Duodenal mucosa (tissue), 2 donors: ENCODE results near the gene TPST1.
"Not testable (repeated sequence)": the region's sequence is repeated elsewhere in the genome, so short reads cannot be mapped to it uniquely, and the experiment has no call there.

Experiments used
- H3K27ac ChIP-seq: one replicate; pipeline ENCODE4 v1.7.0; 2013; ENCODE audit warnings: low read depth, low read length
- H3K27me3 ChIP-seq, 2 donors: one replicate each; pipeline ENCODE4 v1.7.0; 2013; ENCODE audit warnings: low read length in 2 of 2, control low read depth in 1 of 2; ENCODE audit not compliant: insufficient read depth in 2 of 2, control insufficient read depth in 1 of 2
- H3K36me3 ChIP-seq, 2 donors: one replicate each; pipeline ENCODE4 v1.7.0; 2013; ENCODE audit warnings: low read length in 2 of 2, control low read depth in 1 of 2; ENCODE audit not compliant: insufficient read depth in 2 of 2, control insufficient read depth in 1 of 2
- H3K4me1 ChIP-seq, 2 donors: one replicate each; pipeline ENCODE4 v1.7.0; 2013; ENCODE audit warnings: low read length in 2 of 2, control low read depth in 1 of 2; ENCODE audit not compliant: insufficient read depth in 2 of 2, control insufficient read depth in 1 of 2
- H3K4me3 ChIP-seq, 2 donors: one replicate each; pipeline ENCODE4 v1.7.0; 2013; ENCODE audit warnings: low read length in 2 of 2, low read depth in 1 of 2
- H3K9ac ChIP-seq, 2 donors: one replicate each; pipeline ENCODE4 v1.7.0; 2013; ENCODE audit warnings: low read length in 2 of 2, low read depth in 1 of 2
- H3K9me3 ChIP-seq, 2 donors: one replicate each; pipeline ENCODE4 v1.7.0; 2013; ENCODE audit warnings: low read length in 2 of 2, control low read depth in 1 of 2; ENCODE audit not compliant: control insufficient read depth in 1 of 2

Gene TPST1

DNA sequence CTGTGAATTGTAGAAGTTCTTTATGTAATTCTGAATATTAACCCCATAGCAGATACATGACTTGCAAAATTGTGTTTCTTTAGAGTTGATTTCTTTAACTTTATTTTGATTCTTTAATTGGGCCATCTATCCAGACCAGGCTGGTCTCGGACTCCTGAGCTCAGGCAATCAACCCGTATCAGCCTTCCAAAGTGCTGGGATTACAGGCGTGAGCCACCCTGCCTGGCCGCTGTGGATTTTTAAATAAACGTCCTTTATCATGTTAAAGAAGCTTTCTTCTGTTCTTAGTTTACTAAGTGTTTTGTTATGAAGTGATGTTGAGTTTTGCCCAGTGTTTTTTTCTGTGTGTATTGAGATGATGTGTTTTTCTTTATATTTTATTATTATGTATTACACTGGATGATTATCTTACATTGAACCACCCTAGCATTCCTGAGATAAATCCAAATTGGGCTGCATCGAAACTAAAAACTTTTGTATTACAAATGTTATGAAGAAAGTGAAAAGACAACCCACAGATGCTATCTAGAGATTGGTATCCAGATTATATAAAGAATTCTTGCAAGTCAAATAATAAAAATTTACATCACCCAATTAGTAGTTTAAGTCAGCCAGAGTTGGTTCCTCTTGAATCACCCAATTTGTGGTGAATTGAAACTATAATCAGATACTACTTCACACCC is 118.1 kb downstream of the TPST1 start:
- Histone ChIP-seq H3K27ac (no peak overlapping the region), H3K27me3 (no peaks in the 10 kb centered on the region), H3K36me3 (no peaks in the 10 kb centered on the region), H3K4me1 (no peaks in the 10 kb centered on the region), H3K9ac (no peak overlapping the region), H3K4me3 (no peak overlapping the region), H3K9me3 (no peaks in the 10 kb centered on the region)

GRCh38 chr7:66324985-66325384 is 119.9 kb downstream of the TPST1 start:
- not testable (repeated sequence) for H3K27ac ChIP-seq, H3K9ac ChIP-seq, H3K27me3 ChIP-seq, H3K9me3 ChIP-seq, H3K36me3 ChIP-seq, H3K4me1 ChIP-seq, H3K4me3 ChIP-seq

DNA sequence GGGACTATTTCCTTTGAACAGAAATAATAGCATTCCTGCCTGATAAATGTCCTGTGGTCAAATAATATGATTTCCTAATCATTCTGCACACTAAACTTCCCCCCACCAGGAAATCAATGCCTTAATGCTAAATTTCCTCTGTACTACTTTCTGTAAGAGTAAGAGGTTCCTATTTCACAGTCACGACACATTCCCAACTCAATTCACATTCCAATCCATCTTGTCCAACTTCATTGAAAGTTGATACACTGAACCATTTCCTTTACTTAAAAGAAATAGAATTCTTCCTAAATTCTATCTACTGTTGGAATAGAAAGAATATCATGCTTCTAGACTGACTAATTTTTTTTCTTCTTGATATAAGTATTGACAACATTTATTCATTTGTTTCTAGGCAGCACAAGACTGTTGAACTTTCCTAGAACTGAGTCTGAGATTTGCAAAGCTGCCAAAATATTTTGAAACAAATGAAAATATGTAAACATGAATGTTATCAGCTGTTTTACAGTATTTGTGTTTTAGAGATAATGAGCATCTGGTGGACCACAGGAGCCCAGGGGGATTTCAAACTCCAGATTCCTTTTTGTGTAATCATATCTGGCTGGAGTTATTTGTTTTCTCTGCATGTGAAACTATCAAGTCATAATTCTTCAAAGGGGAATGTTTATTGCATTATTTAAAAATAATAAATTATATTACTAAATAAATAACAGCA is 121.5 kb downstream of the TPST1 start:
- Histone ChIP-seq H3K36me3 (no peaks in the 10 kb centered on the region), H3K9me3 (no peaks in the 10 kb centered on the region), H3K4me1 (no peaks in the 10 kb centered on the region), H3K4me3 (no peak overlapping the region), H3K9ac (no peak overlapping the region), H3K27me3 (no peaks in the 10 kb centered on the region), H3K27ac (no peak overlapping the region)

DNA sequence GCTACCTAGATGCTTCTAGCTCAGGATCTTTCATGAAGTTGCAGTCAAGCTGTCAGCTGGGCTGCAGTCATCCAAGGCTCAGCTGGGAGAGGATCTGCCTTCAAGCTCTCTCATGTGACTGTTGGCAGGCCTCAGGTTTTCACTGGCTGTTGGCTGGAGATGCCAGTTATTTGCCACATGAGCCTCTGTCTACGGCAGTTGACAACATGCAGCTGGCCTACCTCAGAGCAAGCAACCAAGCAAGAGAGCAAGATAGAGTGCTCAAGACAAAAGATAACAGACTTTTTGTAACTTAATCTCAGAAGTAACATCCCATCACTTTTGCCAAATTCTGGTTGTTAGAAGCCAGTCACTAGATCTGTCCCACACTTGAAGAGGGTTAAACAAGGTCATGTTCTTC is 125.8 kb downstream of the TPST1 start:
- no peak overlapping the region for H3K27ac ChIP-seq

GRCh38 chr7:66331883-66332282 is 126.7 kb downstream of the TPST1 start:
- no peaks in the 10 kb centered on the region for H3K27me3 ChIP-seq

More for the DNA sequence above, 125.8 kb downstream of the TPST1 start:
- H3K9ac ChIP-seq, result no peak overlapping the region
- H3K4me3 ChIP-seq, result no peak overlapping the region
- H3K36me3 ChIP-seq, result no peaks in the 10 kb centered on the region
- H3K27me3 ChIP-seq, result no peaks in the 10 kb centered on the region
- no peaks in the 10 kb centered on the region for H3K4me1 ChIP-seq
- H3K9me3 ChIP-seq, result peaks cover 0 to 3% of the 10 kb centered on the region in 2 donors

DNA sequence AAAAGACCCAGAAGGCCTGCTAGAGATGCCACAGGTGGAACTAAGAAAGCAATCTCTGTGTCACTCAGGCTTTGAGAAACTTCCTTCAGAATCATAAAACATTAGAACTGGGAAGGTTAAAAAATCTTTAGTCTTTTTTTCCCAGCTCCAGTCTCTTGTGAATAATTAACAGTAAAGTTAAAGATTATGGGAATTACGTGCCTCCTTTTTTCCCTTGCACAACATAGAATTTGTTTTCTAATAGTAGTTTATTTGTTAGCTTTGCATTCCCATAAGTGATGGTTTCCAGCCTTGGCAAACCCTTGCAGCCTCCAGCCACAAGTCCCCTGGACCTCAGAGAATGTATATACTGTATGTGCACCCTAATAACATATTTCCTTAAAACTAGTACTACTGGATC is 128.3 kb downstream of the TPST1 start:
- Histone ChIP-seq H3K27ac (peak overlapping the region; percentile 1), H3K4me1 (no peaks in the 10 kb centered on the region), H3K4me3 (no peak overlapping the region), H3K9ac (no peak overlapping the region), H3K27me3 (no peaks in the 10 kb centered on the region), H3K36me3 (no peaks in the 10 kb centered on the region), H3K9me3 (peaks cover 7 to 8% of the 10 kb centered on the region in 2 donors)

More at GRCh38 chr7:66331883-66332282, 126.7 kb downstream of the TPST1 start:
- no peak overlapping the region for H3K9ac ChIP-seq
- H3K4me1 ChIP-seq, result no peaks in the 10 kb centered on the region
- H3K4me3 ChIP-seq, result no peak overlapping the region
- peaks cover 6 to 7% of the 10 kb centered on the region in 2 donors for H3K9me3 ChIP-seq
- no peak overlapping the region for H3K27ac ChIP-seq
- no peaks in the 10 kb centered on the region for H3K36me3 ChIP-seq

DNA sequence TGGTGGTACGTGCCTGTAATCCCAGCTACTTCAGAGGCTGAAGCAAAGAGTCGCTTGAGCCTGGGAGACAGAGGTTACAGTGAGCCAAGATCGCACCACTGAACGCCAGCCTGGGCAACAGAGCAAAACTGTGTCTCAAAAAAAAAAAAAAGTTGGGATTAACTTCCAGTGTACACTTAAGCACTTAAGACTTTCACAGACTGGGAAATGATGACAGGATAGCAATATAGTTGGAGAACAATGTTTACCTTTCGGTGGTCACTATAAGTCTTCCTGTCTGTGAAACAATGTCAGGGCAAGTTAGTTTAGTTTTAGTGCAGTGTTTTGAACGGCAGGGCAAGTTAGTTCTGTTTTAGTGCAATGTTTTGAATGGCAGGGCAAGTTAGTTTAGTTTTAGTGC is 130.2 kb downstream of the TPST1 start:
- Histone ChIP-seq H3K9ac (no peak overlapping the region), H3K36me3 (no peaks in the 10 kb centered on the region), H3K27me3 (no peaks in the 10 kb centered on the region), H3K4me3 (no peak overlapping the region), H3K4me1 (no peaks in the 10 kb centered on the region), H3K27ac (no peak overlapping the region), H3K9me3 (peaks cover 7 to 8% of the 10 kb centered on the region in 2 donors)

DNA sequence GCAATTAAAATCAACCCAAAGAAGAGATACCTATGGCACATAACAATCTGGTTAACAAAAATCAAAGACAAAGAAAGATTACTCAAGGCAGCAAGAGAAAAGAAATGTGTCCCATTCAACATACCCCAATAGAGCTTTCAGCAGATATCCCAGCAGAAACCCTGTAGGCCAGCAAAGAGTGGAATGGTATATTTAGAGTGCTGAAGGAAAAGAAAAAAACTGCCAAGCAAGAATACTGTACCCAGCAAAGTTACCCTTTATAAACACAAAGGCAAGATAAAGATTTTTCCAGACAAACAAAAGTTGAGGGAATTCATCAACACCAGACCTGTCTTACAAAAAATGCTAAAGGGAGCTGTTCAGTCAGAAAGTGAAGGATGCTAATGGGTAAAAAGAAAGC is 131.6 kb downstream of the TPST1 start:
- H3K27me3 ChIP-seq, result no peaks in the 10 kb centered on the region
- peaks cover 7 to 8% of the 10 kb centered on the region in 2 donors for H3K9me3 ChIP-seq
- no peak overlapping the region for H3K4me3 ChIP-seq
- no peak overlapping the region for H3K27ac ChIP-seq
- H3K4me1 ChIP-seq, result no peaks in the 10 kb centered on the region
- H3K9ac ChIP-seq, result no peak overlapping the region
- H3K36me3 ChIP-seq, result no peaks in the 10 kb centered on the region

DNA sequence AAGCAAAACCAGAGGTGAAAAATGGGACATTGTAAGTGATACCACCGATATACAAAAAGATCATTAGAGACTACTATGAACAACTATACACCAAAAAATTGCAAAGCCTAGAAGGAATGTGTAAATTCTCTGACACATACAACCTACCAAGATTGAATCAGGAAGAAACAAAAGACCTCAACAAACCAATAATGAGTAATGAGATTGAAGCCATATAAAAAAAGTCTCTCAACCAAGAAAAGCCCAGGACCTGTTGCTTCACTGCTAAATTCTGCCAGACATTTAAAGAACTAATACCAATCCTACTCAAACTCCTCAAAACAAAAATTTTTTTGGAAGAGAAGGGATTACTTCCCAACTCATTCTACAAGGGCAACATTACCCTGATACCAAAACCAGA is 134.0 kb downstream of the TPST1 start:
- H3K36me3 ChIP-seq, result no peaks in the 10 kb centered on the region
- H3K9ac ChIP-seq, result no peak overlapping the region
- H3K4me3 ChIP-seq, result no peak overlapping the region
- no peak overlapping the region for H3K27ac ChIP-seq
- no peaks in the 10 kb centered on the region for H3K4me1 ChIP-seq
- peaks cover 7 to 8% of the 10 kb centered on the region in 2 donors for H3K9me3 ChIP-seq
- H3K27me3 ChIP-seq, result no peaks in the 10 kb centered on the region

- H3K4me1 ChIP-seq, result no peaks in the 10 kb centered on the region
- no peak overlapping the region for H3K4me3 ChIP-seq
- no peaks in the 10 kb centered on the region for H3K9me3 ChIP-seq
- no peak overlapping the region for H3K27ac ChIP-seq
- no peak overlapping the region for H3K9ac ChIP-seq
- no peaks in the 10 kb centered on the region for H3K36me3 ChIP-seq
- H3K27me3 ChIP-seq, result no peaks in the 10 kb centered on the region
These were observed 139.0 kb downstream of the TPST1 start for GRCh38 chr7:66344166-66344565.
